DMS53 (cell line): ENCODE results near the gene APOB.

ENCODE experiments used
- DNase-seq: peaks from one replicate; lab custom pipeline; 2025; lab: John Stamatoyannopoulos, UW

APOB gene

DNA sequence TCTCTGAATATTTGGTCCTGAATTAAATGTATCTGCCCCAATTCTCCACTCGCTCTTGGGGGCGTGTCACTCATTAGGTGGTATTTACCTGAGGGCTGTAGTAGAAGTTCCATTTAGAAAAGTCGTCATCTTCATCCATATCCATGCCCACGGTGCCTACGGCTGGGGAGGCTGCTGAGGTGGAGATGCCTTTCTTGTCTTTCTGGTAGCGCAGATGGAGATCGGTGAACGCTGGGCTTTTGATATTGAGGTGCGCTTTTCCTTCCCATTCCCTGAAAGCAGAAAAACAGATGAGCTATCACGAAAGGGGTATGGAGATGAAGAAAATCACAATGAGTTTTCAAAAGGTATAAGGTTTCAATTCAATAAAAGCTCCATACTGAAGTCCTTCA, 39.7 kb downstream of the APOB start:
- DNase-seq: no peak

DNA sequence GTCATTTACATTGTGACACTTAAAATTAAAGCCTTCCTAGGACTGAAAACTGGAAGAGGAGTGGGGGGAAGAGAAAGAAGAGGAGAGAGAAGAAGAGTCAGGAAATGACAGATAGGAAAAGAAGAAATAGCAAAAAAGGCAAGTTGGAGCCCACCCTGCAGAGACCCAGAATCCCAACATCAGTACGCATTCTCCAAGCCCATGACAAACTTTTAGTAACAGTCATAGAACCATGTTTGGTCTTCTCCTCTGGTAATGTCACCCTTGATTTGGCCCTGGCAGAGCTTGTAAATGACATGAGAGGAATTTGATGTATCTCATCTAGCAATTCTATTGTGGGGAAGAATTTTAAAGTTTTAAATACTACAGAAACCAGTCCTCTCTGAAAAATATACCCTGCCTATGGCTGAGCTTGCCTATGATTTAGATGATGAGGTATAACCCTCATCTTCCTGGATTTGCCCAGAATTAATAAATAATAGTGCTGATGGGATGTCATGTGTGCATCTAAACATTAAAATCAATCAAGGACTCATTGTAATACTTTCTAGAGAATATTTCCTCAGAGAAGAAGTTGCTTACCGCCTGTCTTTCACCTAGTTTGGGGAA, 40.2 kb downstream of the APOB start:
- DNase-seq: no peak

DNA sequence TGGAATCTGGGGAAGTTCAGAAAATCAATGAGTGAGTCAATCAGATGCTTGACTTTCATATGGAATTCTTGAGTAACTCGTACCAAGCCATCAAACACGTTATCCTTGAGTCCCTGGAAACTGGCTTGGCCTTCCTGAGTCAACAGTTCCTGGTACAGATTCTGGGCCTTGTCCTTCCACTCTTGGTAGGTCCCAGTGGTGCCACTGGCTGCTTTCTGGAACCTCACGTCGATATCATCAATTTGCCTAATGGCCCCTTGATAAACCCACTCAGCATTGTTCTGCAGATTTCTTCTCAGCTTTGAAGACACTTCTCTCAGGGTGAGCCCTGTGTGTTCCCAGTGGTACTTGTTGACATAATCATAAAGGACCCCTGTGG, 41.1 kb downstream of the APOB start:
- no peak for DNase-seq

DNA sequence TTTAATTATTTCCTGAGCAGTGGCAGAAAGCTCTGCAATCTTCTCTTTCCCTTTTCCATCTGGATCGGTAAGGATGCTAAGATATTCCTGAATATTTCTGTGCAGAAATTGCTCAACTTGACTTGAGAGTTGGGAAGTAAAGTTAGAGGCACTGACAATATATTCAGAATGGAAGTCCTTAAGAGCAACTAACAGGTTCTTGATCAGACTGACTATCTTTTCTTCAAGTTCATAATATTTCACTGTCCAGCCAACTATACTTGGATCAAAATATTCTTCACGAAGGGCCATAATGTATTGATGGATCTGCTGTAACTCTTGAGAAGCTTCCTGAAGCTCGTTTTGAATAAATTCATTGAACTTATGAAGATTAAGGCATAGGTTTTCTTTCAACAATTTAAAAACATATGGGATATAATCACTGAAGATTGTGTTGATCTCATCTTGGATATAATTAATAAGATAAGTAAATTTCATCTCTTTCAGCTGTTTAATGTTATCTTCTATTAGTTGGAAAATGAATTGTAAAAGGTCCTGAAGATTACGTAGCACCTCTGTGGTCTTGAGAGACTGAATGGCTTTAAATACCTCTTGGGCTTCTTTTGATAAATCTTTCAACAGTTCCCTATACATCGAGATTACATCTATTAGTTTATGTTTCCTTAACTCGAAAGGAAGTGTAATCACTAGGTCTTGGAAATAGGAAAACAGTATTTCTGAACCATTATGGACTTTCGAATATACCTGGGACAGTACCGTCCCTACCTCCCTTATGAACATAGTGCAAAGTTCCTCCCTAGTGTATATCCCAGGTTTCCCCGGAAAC, 41.7 kb downstream of the APOB start:
- no peak for DNase-seq

DNA sequence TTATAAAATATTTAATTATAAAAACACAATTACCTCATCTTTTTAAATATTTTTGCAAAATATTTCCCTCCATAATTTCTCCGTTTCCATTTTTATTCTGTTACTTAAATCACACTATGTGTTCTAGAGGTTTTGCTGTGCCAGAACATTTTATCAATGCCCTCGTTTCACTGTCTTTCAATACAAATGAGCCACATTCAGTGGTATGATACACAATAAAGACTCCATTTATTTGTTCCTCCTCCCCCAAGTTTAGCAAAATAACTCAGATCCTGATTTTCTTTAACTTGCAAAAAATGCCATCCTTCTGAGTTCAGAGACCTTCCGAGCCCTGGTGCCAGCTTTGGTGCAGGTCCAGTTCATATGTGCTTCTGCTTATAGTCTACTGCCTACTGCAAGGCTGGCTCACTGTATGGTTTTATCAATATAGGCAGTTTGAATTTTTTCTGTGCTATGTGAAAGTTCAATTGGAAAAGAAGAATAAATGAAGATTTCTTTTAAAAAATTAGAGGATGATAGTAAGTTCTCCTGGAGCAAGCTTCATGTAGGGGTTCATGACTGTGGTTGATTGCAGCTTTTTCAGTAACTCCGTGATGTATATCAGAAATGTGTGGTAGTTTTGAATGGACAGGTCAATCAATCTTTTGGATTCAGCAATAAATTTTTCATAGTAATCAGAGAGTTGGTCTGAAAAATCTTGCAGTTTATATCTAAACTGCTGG, 42.5 kb downstream of the APOB start:
- no peak for DNase-seq

DNA sequence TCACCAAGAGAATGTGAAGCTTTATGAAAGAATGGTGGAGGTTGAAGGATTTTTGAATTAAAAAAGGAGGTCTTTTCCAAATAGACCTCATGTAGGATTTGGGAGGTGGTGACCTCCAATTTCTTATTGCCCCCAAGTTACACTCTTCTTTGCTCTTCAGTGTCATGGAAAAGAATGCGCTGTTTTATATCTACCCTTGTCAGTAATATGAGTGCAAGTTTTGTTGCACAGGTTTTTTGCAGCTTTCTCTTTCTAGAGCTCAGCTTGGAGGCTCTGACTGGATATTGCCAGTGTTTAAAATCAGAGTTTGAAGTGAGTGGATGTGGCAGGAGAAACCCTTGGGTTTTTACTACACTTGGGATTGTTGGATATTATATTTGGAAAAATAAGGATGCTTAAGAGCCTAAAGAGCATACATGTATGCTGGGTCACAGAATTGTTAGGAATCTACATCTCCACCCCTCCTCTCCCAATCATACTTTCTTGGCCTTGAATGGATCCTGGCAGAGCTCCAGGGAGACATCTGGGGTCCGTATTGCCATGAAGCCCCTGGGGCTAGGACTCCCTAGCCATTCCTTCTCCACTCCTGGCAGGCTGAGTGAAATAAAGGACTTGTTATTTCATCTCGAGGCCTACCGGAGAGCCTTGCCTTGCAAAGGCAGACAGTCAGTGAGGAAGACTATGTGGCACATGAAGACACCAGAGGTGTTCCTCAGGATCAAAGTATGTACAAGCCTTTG, 43.8 kb downstream of the APOB start:
- DNase-seq: no peak

DNA sequence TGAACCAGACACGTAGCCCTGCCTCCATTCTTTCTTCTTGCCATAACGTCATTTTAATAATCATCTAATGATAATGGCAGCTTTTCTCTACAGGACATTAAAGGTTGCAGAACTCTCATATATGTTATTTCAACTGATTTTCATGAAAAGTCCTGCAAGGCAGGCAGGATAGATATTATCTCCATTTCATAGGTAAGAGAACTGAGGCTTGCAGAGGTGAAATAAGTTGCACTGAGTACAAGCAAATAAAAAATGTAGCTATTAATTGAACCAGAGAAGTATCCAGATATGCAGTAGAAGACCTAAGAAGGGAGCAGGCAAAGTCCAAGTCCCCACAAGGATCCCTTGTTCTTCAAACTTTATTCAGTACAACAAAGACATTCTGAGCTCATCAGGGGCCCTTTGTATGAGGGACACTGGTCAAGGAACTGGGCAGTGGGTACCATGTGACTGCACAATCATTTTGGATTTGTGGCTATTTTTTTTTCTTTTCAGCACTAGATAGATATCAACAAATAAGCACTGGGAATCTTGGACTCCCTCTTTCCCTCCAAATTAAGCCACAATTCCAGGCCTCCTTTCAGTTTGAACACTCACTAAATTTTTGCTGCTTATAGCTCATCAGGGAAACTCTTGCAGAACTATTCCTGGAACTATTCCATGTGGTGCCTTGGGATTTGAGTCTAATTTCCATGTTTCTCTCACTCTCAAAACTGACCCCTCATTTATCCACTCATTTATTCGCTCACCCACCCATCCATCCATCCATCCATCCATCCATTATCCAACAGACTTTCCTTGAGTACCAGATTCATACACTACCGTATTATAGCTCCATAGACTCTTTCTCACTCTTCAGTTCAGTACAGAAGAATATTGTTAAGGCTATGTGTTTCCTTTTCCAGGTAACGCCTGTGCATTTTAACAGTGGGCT, 44.6 kb downstream of the APOB start:
- no peak for DNase-seq

DNA sequence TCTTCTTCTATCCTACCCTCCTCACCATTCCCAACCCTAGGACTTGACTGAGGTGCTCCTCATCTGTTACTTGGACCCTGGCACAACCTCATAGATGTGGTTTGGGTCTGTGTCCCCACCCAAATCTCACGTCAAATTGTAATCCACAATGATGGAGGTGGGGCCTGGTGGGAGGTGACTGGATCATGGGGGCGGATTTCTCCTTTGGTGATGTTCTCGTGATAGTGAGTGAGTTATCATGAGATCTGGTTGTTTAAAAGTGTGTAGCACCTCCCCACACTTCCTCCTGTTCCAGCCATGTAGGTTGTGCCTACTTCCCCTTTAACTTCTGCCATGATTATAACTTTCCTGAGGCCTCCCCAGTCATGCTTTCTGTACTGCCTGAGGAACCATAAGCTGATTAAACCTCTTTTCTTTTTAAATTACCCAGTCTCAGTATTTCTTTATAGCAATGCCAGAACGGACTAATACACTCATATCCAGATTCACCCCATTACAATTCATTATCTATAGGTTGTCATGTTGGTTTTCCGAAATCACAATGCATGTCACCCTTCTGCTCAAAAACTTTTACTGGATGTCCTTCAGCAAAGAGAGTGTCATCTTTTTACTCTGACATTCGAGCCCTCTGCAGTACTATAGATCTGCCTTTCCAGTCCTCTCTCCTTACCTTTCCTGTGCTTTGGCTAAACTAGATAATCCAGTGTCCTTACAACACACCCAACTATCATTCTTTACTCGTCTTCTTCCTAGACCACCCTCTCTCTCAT, 45.7 kb downstream of the APOB start:
- no peak for DNase-seq

DNA sequence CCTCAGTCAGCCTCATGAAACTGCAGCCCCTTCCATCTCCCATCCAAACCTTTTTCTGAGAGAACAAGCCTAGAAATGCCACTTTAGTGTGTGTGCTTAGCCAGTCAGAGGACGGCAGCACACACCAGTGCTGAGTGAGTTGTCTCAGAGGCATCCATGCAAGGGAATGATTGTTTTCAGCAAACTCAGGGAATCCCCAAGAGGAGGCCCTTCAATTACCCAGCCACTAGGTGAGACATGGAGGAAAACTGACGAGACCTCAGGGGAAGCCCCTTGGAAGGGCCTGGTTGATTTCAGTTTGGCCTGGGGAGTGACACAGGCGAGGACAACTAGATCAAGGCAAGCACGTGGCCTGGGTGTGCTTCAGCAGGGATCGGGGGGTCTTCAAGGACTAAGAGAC, 49.7 kb downstream of the APOB start:
- DNase-seq: no peak

DNA sequence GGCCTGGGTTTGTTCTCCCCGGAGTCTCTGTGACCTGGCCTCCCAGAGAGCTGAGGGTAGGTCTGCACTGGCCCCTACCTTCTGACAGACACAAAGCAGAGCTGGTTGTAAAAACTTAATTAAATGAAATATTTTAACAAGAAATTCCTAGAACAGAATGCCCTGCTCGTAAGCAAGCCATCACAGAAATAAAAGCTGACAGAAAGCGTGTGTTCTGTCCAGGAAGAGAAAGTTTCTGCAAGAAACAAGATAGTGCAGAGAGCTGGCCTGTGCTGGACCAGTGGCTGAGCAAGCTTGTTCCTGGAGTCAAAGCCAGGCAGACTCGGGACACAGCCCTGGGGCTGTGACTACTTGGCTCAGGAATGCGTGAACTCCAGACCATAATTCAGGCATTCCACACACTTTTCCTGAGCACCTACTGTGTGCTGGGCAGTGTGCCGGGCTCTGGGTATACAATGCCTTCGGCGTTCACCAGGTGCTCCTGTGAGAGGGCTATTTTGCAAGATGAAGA, 51.6 kb downstream of the APOB start:
- no peak for DNase-seq

DNA sequence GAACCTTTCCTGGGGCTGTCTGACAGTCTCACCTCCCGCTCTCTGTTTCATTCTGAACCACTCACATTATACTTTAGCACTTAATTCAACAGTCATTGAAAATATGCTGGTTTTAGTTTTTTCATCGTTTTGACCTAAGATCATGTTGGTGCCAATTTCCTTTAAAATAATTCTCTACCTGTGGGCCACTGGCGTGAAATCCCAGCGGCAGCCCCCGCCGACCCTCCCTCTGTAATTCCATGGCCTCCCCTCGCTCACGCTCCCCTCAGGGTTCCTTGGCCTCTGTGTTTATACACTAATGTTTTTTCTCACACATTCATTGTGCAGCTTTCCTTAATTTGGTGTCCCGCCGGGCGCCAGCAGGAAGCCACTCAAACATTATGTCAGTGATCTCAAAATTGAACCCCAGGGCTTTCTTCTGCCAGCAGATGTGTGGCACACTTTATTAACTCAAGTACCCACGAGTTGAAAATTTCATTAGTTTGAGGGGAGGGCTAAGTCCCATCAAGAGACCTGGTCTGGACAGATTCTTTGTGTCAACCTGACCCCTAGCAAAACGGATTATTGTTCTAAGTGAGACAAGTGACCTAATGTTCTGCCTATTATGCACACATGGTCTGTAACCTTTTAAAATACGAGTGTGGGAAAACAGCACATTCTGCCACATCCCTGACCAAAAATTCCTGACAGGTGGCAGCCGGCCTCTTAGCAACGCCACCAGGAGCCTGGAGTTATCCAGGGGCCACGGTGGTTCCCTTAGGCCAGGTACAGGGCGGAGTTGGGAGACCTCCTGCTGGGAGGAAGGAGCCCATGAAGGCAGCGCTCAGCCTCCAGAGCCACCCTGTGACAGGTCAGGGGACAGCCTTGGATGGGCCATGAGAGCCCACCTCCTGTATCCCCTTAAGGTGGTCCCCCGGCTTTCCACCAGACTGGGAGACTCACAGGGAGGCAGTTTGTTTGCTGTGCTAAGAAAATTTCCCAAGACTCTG, 53.1 kb downstream of the APOB start:
- no peak for DNase-seq

DNA sequence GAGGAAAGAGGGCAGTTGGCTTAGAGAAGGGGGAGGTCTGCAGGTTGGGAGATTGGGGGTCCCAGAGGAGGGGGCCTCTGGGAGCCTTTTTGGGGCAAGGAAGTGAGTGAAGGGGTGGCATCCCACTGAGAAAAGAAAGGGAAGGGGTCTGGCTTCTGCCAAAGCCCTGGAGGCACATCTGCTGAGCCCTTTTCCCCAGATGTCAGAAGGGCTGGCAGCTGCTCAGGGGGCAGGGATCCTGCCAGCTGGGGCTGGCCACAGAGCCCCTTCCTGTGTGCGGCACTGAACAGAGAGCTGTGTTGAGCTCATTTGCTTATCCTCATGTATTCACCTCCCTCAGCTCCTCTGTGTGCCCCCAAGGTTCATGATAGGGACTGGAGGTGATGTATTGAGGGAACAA, 54.5 kb downstream of the APOB start:
- no peak for DNase-seq

DNA sequence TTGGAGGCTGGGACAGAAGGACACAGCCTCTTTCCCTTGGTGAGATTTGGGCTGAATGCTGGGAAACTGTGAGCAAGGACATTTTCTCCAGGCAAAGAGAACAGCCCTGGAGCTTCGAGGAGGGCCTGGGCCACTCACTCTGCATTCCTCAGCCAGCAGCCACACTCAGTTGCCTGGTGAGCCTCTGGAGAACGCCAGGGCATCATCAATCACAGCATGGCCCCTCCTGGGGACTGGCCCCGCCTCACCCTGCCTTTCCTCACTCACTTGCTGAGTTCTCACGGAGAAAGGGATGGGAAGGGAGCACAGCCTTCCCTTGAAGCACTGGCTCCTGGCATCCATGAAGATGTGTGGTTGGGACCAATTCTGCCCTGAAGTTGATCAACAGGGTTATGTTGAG, 55.0 kb downstream of the APOB start:
- DNase-seq: no peak

DNA sequence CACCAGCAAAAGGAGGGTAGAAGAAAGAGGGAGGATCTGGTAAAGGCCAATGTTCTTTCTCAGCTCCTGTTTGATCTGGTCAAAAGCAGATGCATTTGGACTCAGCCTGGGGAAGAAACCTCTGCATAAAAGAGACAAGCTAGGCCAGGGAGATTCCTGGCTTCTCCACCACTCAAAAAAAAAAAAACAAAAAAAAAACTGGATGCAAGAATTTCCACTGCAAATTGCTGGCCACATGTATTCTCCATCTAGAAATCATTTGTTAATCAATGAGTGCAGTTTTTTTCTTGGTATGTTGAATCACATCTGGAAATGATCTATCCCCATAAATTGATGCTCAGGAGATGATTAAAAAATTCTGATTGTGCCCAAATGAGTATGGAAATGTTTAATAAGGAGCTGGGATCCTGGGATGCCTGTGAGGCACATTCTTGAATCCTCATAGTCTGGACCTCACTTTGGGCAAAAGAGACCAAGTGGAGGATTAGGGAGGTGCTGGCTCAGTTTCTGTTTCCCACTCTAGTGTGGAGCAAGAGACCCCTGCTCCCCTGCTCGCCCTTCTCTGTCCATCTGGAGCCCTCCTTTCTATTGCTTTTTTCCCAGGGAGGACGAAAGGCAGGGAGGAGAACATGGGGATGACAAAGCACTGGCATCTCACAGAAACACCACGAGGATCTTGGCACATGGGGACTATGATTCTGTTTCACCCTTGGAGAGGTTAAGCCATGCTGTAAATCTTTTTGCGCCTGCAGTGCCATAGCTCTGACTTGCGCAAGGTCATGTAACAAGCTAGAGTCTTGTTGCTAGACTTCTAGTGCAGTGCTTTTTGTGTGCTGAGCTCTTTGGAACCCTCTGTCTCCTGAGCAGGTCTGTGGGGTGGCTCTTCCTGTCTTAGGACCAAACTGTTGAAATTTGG, 57.6 kb downstream of the APOB start:
- DNase-seq: no peak

DNA sequence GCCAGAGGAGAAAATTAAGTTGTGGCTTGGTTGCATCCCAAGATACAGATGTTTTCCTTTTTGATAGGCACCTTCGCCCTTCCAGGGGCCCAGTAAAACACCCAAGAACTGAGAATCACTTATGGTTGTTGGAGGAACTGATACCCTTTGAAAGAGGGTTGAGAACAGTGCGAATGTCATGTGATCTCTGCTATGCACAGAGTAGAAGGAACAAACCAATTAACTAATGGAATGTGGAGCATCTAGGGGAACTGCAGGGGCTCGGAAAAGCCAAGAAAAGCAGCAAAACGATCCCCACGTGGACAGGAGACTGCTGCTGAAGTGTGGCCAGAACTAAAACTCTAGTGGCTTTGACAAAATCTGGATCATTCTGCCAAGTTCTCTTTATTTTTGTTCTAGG, 58.8 kb downstream of the APOB start:
- DNase-seq: no peak

DNA sequence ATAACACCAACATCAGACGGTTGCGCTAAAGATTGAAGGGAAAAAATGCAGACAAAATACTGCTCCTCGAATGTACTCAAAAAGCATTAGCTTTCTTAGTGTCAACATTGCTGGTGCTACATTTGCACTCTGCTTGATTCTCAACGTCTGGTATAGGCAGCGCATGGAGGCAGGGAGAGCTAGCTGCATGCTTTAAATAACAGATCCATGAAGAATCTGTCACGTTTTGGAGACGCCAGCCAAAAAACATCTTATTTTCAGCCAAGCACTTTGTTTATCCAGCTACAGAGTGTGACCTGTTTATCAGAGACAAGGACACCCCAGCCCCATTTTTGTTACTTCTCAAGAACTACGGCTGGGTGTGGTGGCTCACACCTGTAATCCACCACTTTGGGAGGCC, 59.5 kb downstream of the APOB start:
- no peak for DNase-seq

DNA sequence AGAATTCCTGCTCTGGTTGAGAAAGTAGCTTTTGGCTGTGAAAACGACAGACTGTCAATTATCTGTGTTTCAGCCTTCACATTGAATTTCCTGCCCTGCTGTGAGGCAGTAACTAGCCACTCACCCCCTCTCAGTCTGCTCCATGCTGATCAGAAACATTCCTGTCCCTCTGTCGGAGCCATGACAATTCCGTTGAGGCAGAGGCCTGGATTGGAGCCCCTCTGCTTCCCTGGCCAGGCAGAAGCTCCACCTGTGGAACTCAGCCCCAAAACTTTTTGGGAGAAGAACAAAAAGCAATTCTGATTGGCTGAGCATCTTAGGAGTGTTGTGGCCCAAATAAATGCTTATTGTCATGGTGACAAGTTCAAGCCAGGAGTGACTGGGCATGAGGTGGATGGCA, 60.0 kb downstream of the APOB start:
- DNase-seq: no peak

DNA sequence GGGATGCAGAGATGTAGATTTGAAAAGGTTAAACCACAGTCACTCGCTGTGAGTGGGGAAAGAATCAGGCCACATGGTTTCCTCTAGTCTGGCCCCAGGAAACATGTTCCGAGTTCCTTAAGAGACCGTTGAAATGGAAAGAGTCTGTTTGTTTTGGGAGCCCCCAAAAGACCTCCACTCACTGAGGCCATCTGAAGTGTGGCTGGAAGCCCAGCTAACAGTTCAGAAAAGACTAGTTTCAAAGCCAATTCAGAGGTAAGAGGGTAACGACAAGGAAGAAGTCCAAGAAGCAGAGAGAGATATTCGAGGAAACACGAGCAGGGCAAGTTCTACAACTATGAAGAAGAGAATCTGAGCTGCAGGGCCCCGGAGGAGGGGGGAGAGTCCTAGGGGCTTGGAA, 61.0 kb downstream of the APOB start:
- no peak for DNase-seq
